HL-60 (cell line): Measurements from ENCODE around the gene PPIG.

Experiments used
- CTCF ChIP-seq: IDR thresholded peaks from one replicate; pipeline ENCODE4 v1.5.1; 2011; ENCODE audit warnings: low read length, control low read depth, inconsistent platforms; ENCODE audit not compliant: insufficient read depth
- GABPA ChIP-seq: IDR thresholded peaks from 2 replicates; pipeline ENCODE4 v1.6.1; 2012; ENCODE audit warnings: low read depth
- POLR2AphosphoS5 ChIP-seq: IDR thresholded peaks from 2 replicates; pipeline ENCODE4 v1.6.1; 2012; ENCODE audit warnings: low read depth
- REST ChIP-seq: IDR thresholded peaks from 2 replicates; pipeline ENCODE4 v1.6.1; 2012; ENCODE audit warnings: low read depth; ENCODE audit not compliant: insufficient replicate concordance

- no peak for TF ChIP-seq CTCF
- no peak for TF ChIP-seq POLR2AphosphoS5
- TF ChIP-seq GABPA: no peak
- TF ChIP-seq REST: no peak
Measured at GRCh38 chr2:169667583-169667982, 83.4 kb downstream of the PPIG start.
